Lung (tissue), 12 donors: ENCODE data around the gene C1orf53. TPM values are rescaled to one million over a fixed set of nuclear protein-coding genes. Genes with fewer than 3 reads are reported as not detected.
A peak's percentile ranks its signal among the peaks of the same experiment; 100 is the strongest.

ENCODE experiments used
- ATAC-seq: fragments of 200-7000 bp; cut with Tn5 transposase; one replicate; pipeline ENCODE4 v1.9.1; 2020; ENCODE audit warnings: moderate number of reproducible peaks; ENCODE audit not compliant: insufficient read depth, low FRiP score
- DNase-seq, 3 donors: peaks; one replicate each; pipeline ENCODE4 v3.0.0-alpha.2; 2013 to 2017
- H3K27ac ChIP-seq, 2 donors: one replicate each; pipeline ENCODE4 v1.5.1; 2013; ENCODE audit warnings: mild to moderate bottlenecking in 2 of 2, moderate library complexity in 2 of 2, control low read depth in 1 of 2, inconsistent platforms in 1 of 2, low read depth in 1 of 2, low read length in 1 of 2
- H3K27me3 ChIP-seq, 3 donors: one replicate each; pipeline ENCODE4 v1.5.1; 2013; ENCODE audit warnings: low read length in 2 of 3; ENCODE audit not compliant: control insufficient read depth in 3 of 3, insufficient read depth in 3 of 3
- H3K36me3 ChIP-seq, 4 donors: one replicate each; pipeline ENCODE4 v1.5.1; 2013; ENCODE audit warnings: low read length in 4 of 4, mild to moderate bottlenecking in 1 of 4, moderate library complexity in 1 of 4; ENCODE audit not compliant: control insufficient read depth in 4 of 4, insufficient read depth in 4 of 4
- H3K4me1 ChIP-seq, 5 donors: one replicate each; pipeline ENCODE4 v1.5.1; 2013; ENCODE audit warnings: low read length in 5 of 5, mild to moderate bottlenecking in 2 of 5, moderate library complexity in 1 of 5; ENCODE audit not compliant: control insufficient read depth in 5 of 5, insufficient read depth in 5 of 5
- H3K4me3 ChIP-seq: one replicate; pipeline ENCODE4 v1.5.1; 2013; ENCODE audit warnings: mild to moderate bottlenecking, control low read depth, moderate library complexity
- H3K9ac ChIP-seq, 2 donors: one replicate each; pipeline ENCODE4 v1.5.1; 2013; ENCODE audit warnings: low read length in 2 of 2, control low read depth in 1 of 2; ENCODE audit not compliant: insufficient read depth in 1 of 2
- H3K9me3 ChIP-seq, 4 donors: one replicate each; pipeline ENCODE4 v1.5.1; 2013; ENCODE audit warnings: low read length in 3 of 4, mild to moderate bottlenecking in 1 of 4, moderate library complexity in 1 of 4; ENCODE audit not compliant: control insufficient read depth in 4 of 4, insufficient read depth in 3 of 4
- WGBS, 2 donors: extraction: QIAGEN DNeasy Blood & Tissue Kit; methylation state at CpG; one replicate each; pipeline ENCODE4 v1.1.7; 2013; 5-methylcytosine and 5-hydroxymethylcytosine counted together
- polyA plus RNA-seq, 2 donors: library from polyadenylated mRNA; stranded (reverse); fragments of 200-250 nt; gene quantifications; one replicate each; pipeline ENCODE4 v1.2.1, GENCODE V29; 2013
- total RNA-seq, 2 donors: library from RNA; depleted of rRNA in 1 of 2; stranded (reverse); fragments of >200 nt in 1 of 2; gene quantifications; one replicate each; pipeline ENCODE4 v1.2.1, GENCODE V29; 2014 to 2021
- TF ChIP-seq, protein P1 (sequence below): IDR thresholded peaks from 2 replicates; pipeline ENCODE4 v1.5.1; 2012; ENCODE audit warnings: mild to moderate bottlenecking; ENCODE audit errors: control extremely low read depth, extremely low read depth
- donor health status: control.
- donor health status: control.
- donor health status: Bipolar disorder and iron deficiency.
- donor health status: healthy.
- donor health status: DM: yes; HTN: yes; CAD: no.

Gene C1orf53
- total and polyA plus RNA-seq, 4 donors, result 3.6 to 23.7 (median 7.4) TPM

DNA sequence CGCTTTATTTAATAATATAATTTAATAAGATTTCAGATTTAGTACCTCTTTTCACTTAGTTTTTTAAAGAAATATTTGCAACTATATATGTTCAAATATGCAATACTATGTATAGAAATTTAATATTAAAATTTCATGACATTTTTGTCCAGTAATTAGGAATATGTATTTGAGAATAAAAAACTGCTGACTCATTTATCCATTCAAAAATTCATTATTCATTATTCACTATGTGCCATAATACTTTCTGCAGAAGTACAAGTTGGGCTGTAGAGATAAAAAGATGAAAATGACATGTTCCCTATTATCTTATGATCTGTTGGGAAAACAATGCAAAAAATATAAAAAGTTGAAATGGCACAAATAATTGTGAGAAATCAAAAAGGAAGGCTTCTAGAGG, 3.4 kb upstream of the C1orf53 start:
- H3K27me3 ChIP-seq, result peaks cover 0 to 20% (median 11%) of the 10 kb centered on the region in 3 donors
- H3K9me3 ChIP-seq, result no peaks in the 10 kb centered on the region
- DNase-seq, result no peak
- H3K9ac ChIP-seq, result no peak overlapping the region
- 90 to 98% methylated on average over 1 of the region's 1 CpG for WGBS, 2 donors
- H3K27ac ChIP-seq, result no peak overlapping the region
- TF ChIP-seq, protein P1, sequence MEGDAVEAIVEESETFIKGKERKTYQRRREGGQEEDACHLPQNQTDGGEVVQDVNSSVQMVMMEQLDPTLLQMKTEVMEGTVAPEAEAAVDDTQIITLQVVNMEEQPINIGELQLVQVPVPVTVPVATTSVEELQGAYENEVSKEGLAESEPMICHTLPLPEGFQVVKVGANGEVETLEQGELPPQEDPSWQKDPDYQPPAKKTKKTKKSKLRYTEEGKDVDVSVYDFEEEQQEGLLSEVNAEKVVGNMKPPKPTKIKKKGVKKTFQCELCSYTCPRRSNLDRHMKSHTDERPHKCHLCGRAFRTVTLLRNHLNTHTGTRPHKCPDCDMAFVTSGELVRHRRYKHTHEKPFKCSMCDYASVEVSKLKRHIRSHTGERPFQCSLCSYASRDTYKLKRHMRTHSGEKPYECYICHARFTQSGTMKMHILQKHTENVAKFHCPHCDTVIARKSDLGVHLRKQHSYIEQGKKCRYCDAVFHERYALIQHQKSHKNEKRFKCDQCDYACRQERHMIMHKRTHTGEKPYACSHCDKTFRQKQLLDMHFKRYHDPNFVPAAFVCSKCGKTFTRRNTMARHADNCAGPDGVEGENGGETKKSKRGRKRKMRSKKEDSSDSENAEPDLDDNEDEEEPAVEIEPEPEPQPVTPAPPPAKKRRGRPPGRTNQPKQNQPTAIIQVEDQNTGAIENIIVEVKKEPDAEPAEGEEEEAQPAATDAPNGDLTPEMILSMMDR, result no peak
- H3K4me1 ChIP-seq, result peaks cover 0 to 13% (median 0%) of the 10 kb centered on the region in 5 donors
- ATAC-seq, result no peak
- H3K4me3 ChIP-seq, result no peak overlapping the region
- H3K36me3 ChIP-seq, result no peaks in the 10 kb centered on the region

DNA sequence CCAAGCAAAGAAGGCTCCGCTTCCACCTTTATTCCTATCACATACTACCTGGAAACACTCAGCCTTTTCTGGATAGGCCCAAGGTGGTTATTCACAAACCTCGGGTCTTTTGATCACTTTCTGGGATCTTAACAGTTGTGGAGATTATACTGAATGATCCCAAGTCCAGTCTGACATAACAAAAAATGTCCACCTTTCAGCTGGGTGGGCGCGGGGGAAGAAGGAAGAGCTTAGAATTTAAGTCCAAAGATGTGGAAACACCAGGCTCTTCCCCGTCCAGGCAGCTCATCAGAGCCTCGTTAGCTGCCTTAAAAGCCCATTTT, 338 bp upstream of the C1orf53 start:
- H3K4me1 ChIP-seq, result peaks cover 0 to 13% (median 0%) of the 10 kb centered on the region in 5 donors
- H3K27me3 ChIP-seq, result peaks cover 0 to 49% (median 42%) of the 10 kb centered on the region in 3 donors
- no peaks in the 10 kb centered on the region for H3K9me3 ChIP-seq
- no peak for DNase-seq
- no peaks in the 10 kb centered on the region for H3K36me3 ChIP-seq
- peak overlapping the region; percentile 43 for H3K4me3 ChIP-seq
- no peak for ATAC-seq
- TF ChIP-seq, protein P1, result no peak
- peak overlapping the region in 1 of 2 donors; percentile 32 for H3K9ac ChIP-seq
- H3K27ac ChIP-seq, result peak overlapping the region; percentile 66 to 80
- 22 to 25% methylated on average over 6 of the region's 6 CpGs for WGBS, 2 donors

DNA sequence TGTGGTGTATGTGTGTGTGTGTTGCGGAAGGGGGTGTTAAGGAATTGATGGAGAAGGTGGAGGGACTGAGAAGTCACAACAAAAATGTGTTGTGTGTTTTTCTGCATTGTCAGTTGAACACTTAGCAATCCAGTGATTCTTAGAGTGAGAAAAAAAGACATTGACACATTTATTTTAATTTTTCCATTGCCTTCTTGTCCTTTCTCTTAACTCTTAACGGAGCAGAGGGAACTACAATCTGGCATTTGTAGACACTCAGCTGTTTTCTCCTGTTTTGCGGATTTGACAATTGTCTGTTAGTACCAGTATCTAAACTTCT, 725 bp downstream of the C1orf53 start:
- WGBS, 2 donors, result 20 to 21% methylated on average over 3 of the region's 3 CpGs
- H3K9ac ChIP-seq, result peak overlapping the region in 1 of 2 donors; percentile 90
- H3K9me3 ChIP-seq, result no peaks in the 10 kb centered on the region
- ATAC-seq (no peak), DNase-seq (no peak)
- TF ChIP-seq, protein P1, result no peak
- peaks cover 0 to 13% (median 0%) of the 10 kb centered on the region in 5 donors for H3K4me1 ChIP-seq
- H3K4me3 ChIP-seq, result peak overlapping the region; percentile 43
- peak overlapping the region in 1 of 2 donors; percentile 72 for H3K27ac ChIP-seq
- H3K36me3 ChIP-seq, result no peaks in the 10 kb centered on the region
- peaks cover 3 to 52% (median 52%) of the 10 kb centered on the region in 3 donors for H3K27me3 ChIP-seq

DNA sequence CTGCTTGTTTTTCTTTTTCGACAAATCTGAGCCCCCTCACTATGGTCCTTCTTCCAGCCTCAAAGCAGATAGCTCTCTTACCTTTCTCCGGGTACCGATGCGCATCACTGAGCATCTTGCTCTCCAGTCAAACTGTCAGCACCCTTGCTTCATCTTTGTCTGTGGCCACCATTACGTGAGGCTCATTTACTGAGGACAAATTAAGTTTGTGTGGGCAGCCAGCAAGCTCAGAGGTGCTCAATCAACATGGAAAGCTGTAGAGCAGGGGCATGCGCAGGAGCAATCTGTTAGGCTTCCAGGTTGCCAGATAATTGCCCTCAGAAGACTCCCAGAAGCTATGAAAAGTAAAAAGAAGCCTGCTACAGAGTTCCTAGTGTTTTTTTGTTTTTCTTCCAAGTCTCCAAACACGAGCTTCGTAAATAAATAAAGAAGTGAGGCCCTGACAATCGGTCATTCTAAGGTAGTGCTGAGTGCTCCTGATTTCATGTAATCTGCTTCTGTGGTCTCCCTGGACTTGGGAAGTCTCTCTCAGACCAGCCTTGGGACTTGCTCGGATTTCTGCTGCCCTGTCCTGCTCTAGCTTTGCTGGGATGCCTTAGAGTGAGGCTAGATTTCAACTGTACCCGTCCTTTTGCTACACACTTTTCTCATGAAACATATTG, 1.8 kb downstream of the C1orf53 start:
- no peaks in the 10 kb centered on the region for H3K9me3 ChIP-seq
- no peak overlapping the region for H3K9ac ChIP-seq
- peak in 1 of 3 donors; percentile 25 for DNase-seq
- no peaks in the 10 kb centered on the region for H3K36me3 ChIP-seq
- WGBS, 2 donors, result 34 to 54% methylated on average over 11 of the region's 11 CpGs
- peaks cover 0 to 17% (median 0%) of the 10 kb centered on the region in 5 donors for H3K4me1 ChIP-seq
- no peak for ATAC-seq
- peaks cover 3 to 63% (median 63%) of the 10 kb centered on the region in 3 donors for H3K27me3 ChIP-seq
- TF ChIP-seq, protein P1, result no peak
- H3K27ac ChIP-seq, result no peak overlapping the region
- no peak overlapping the region for H3K4me3 ChIP-seq
